Fibroblast of lung (primary cell): ENCODE data around the gene C11orf68. TPM values are rescaled to one million over a fixed set of nuclear protein-coding genes. Genes with fewer than 3 reads are reported as not detected.

ENCODE experiments used
- DNase-seq, 2 donors: peaks; one replicate each; pipeline versions ENCODE4 v3.0.0 to v3.0.0-alpha.2; 2010; ENCODE audit warnings: low read depth in 2 of 2
- H2AFZ ChIP-seq: 2 replicates; pipeline ENCODE4 v1.5.1; 2012; ENCODE audit warnings: low read length, control low read depth, inconsistent platforms
- H3K27ac ChIP-seq: 2 replicates; pipeline ENCODE4 v1.5.1; 2011; ENCODE audit warnings: low read length, control low read depth; ENCODE audit not compliant: insufficient read depth
- H3K27me3 ChIP-seq: 2 replicates; pipeline ENCODE4 v1.5.1; 2011; ENCODE audit warnings: mild to moderate bottlenecking, low read length; ENCODE audit not compliant: control insufficient read depth, insufficient read depth
- H3K36me3 ChIP-seq: 2 replicates; pipeline ENCODE4 v1.5.1; 2011; ENCODE audit warnings: low read length; ENCODE audit not compliant: control insufficient read depth, insufficient read depth
- H3K4me1 ChIP-seq: 2 replicates; pipeline ENCODE4 v1.5.1; 2011; ENCODE audit warnings: low read length; ENCODE audit not compliant: control insufficient read depth, insufficient read depth; ENCODE audit errors: extremely low read depth
- H3K4me2 ChIP-seq: 2 replicates; pipeline ENCODE4 v1.5.1; 2011; ENCODE audit warnings: low read length, control low read depth; ENCODE audit not compliant: insufficient read depth; ENCODE audit errors: extremely low read depth
- H3K4me3 ChIP-seq, 4 experiments: fragments of 200-600 bp in 1 of 4; sonication (generic) in 1 of 4; replicated peaks in 1 of 4; 2 replicates each; pipeline ENCODE4 v1.5.1; 2011 to 2016; ENCODE audit warnings: low read length in 4 of 4, low read depth in 3 of 4, mild to moderate bottlenecking in 3 of 4, control low read depth in 2 of 4, inconsistent platforms in 1 of 4, mixed read lengths in 1 of 4; ENCODE audit not compliant: insufficient read depth in 1 of 4; ENCODE audit errors: control extremely low read depth in 1 of 4
- H3K79me2 ChIP-seq: 2 replicates; pipeline ENCODE4 v1.5.1; 2012; ENCODE audit warnings: mild to moderate bottlenecking, low read length, inconsistent platforms; ENCODE audit not compliant: control insufficient read depth, insufficient read depth
- H3K9ac ChIP-seq: 2 replicates; pipeline ENCODE4 v1.5.1; 2011; ENCODE audit warnings: mild to moderate bottlenecking, low read length, control low read depth; ENCODE audit not compliant: insufficient read depth
- H3K9me3 ChIP-seq: 2 replicates; pipeline ENCODE4 v1.5.1; 2012; ENCODE audit warnings: low read depth, low read length; ENCODE audit not compliant: control insufficient read depth, insufficient read depth
- H4K20me1 ChIP-seq: 2 replicates; pipeline ENCODE4 v1.5.1; 2011; ENCODE audit warnings: low read length; ENCODE audit not compliant: control insufficient read depth, insufficient read depth; ENCODE audit errors: extremely low read depth
- CTCF ChIP-seq, 2 donors: IDR thresholded peaks in 1 of 2; conservative IDR thresholded peaks in 1 of 2; 1 replicate in 1 of 2; 2 replicates in 1 of 2; pipeline ENCODE4 v1.5.1; 2011 to 2012; ENCODE audit warnings: low read length in 2 of 2, control low read depth in 1 of 2, inconsistent platforms in 1 of 2, low read depth in 1 of 2, mild to moderate bottlenecking in 1 of 2
- EZH2 ChIP-seq: IDR thresholded peaks from 2 replicates; pipeline ENCODE4 v1.5.1; 2012; ENCODE audit warnings: low read length, control low read depth, mild to moderate bottlenecking; ENCODE audit errors: missing control alignments
- polyA plus RNA-seq, 2 donors: library from polyadenylated mRNA; depleted of rRNA in 1 of 2; stranded (reverse) in 1 of 2; unstranded in 1 of 2; fragments of >200 nt; gene quantifications; 2 replicates each; pipeline ENCODE4 v1.2.1, GENCODE V29; 2011 to 2012; ENCODE audit warnings: missing spikeins in 1 of 2
- total RNA-seq: library from RNA; depleted of rRNA; stranded (reverse); fragments of >200 nt; gene quantifications from 2 replicates; pipeline ENCODE4 v1.2.1, GENCODE V29; 2014

The C11orf68 gene
- total and polyA plus RNA-seq, 2 donors (not counting 1 experiment from before 2014, with no cell fraction given): 26.6 to 27.6 TPM

GRCh38 chr11:65945430-65945911 is 26.6 kb upstream of the C11orf68 start, which contains the start of gene TSGA10IP:
TSGA10IP (plus strand) TSS chr11:65945480; CDS start chr11:65945676, 196 bp downstream.
- Histone ChIP-seq H3K9ac (no peak within 1 kb of the TSS), H3K9me3 (no peaks in the 10 kb centered on the region), H3K36me3 (no peaks in the 10 kb centered on the region), H4K20me1 (no peaks in the 10 kb centered on the region), H3K4me2 (no peak within 1 kb of the TSS), H3K27me3 (no peaks in the 10 kb centered on the region), H3K4me1 (peaks cover 5% of the 10 kb centered on the region), H3K27ac (no peak within 1 kb of the TSS), H3K4me3 (no peak within 1 kb of the TSS), H3K79me2 (no peaks in the 10 kb centered on the region), H2AFZ (no peak within 1 kb of the TSS)
- no peak for DNase-seq
- no peak for TF ChIP-seq CTCF (conservative IDR thresholded peaks at IDR 0.05 in 1 of 2, IDR thresholded peaks at IDR 0.05 in 1 of 2; ENCODE audit: low read depth in 1 of 2, low read length in 2 of 2)
- TF ChIP-seq EZH2: no peak

GRCh38 chr11:65944767-65945166 is 25.9 kb upstream of the C11orf68 start:
- DNase-seq: no peak
- Histone ChIP-seq H3K4me3 (no peak overlapping the region), H4K20me1 (no peaks in the 10 kb centered on the region), H2AFZ (no peak overlapping the region), H3K27ac (no peak overlapping the region), H3K27me3 (no peaks in the 10 kb centered on the region), H3K79me2 (no peaks in the 10 kb centered on the region), H3K4me1 (peaks cover 5% of the 10 kb centered on the region), H3K9me3 (no peaks in the 10 kb centered on the region), H3K9ac (no peak overlapping the region), H3K36me3 (no peaks in the 10 kb centered on the region), H3K4me2 (no peak overlapping the region)
- TF ChIP-seq CTCF (conservative IDR thresholded peaks at IDR 0.05 in 1 of 2, IDR thresholded peaks at IDR 0.05 in 1 of 2; ENCODE audit: low read depth in 1 of 2, low read length in 2 of 2): no peak
- no peak for TF ChIP-seq EZH2

- no peak overlapping the region for H3K4me2 ChIP-seq
- DNase-seq: no peak
- no peak for TF ChIP-seq CTCF (conservative IDR thresholded peaks at IDR 0.05 in 1 of 2, IDR thresholded peaks at IDR 0.05 in 1 of 2; ENCODE audit: low read depth in 1 of 2, low read length in 2 of 2)
- no peak for TF ChIP-seq EZH2
- no peaks in the 10 kb centered on the region for H3K27me3 ChIP-seq
- H3K9me3 ChIP-seq: no peaks in the 10 kb centered on the region
- no peaks in the 10 kb centered on the region for H4K20me1 ChIP-seq
- H3K36me3 ChIP-seq: no peaks in the 10 kb centered on the region
- H3K79me2 ChIP-seq: no peaks in the 10 kb centered on the region
- H3K4me3 ChIP-seq: no peak overlapping the region
- no peak overlapping the region for H3K27ac ChIP-seq
- no peak overlapping the region for H2AFZ ChIP-seq
- no peak overlapping the region for H3K9ac ChIP-seq
- peaks cover 5% of the 10 kb centered on the region for H3K4me1 ChIP-seq
Measured at GRCh38 chr11:65944191-65944590, 25.3 kb upstream of the C11orf68 start.
